OCI-LY7 (cell line): ENCODE measurements around the gene MRPS6. TPM values are rescaled to one million over a fixed set of nuclear protein-coding genes. Genes with fewer than 3 reads are reported as not detected.

Experiments used
- BruUV-seq: library from RNA; stranded (reverse); fragments of 400-500 nt; replicated peaks from 2 replicates; lab custom pipeline; 2021; lab: Mats Ljungman, UMichigan
- CTCF ChIA-PET: fragments of 300-600 bp; sonication (Branson Sonifier 250); formaldehyde crosslinking; loops from one replicate; lab custom pipeline; 2022; ENCODE audit warnings: antibody characterized with exemption; ENCODE audit not compliant: unreplicated experiment; lab: Charles Lee
- POLR2A ChIA-PET: fragments of 300-600 bp; sonication (Branson Sonifier 250); formaldehyde crosslinking; loops from one replicate; lab custom pipeline; 2022; ENCODE audit warnings: antibody characterized with exemption; lab: Charles Lee
- DNase-seq: peaks from one replicate; pipeline ENCODE4 v3.0.0-alpha.2; 2015; ENCODE audit warnings: low spot score
- H2AFZ ChIP-seq: fragments of 200-600 bp; sonication (generic), shearing (Covaris generic); 2 replicates; pipeline ENCODE4 v1.6.1; 2014; ENCODE audit warnings: mild to moderate bottlenecking, antibody characterized with exemption, low read length, moderate library complexity
- H3K27ac ChIP-seq: fragments of 200-600 bp; sonication (generic); 2 replicates; pipeline ENCODE4 v1.5.1; 2014; ENCODE audit warnings: mixed run types, low read depth, mild to moderate bottlenecking, moderate library complexity, low read length, inconsistent platforms; ENCODE audit not compliant: poor library complexity, severe bottlenecking
- H3K36me3 ChIP-seq: fragments of 200-600 bp; sonication (generic); 2 replicates; pipeline ENCODE4 v1.6.1; 2014; ENCODE audit warnings: mild to moderate bottlenecking, antibody characterized with exemption, low read length, moderate library complexity, mixed read lengths; ENCODE audit not compliant: insufficient read depth
- H3K4me1 ChIP-seq: fragments of 200-600 bp; sonication (generic); 2 replicates; pipeline ENCODE4 v1.5.1; 2014; ENCODE audit warnings: mild to moderate bottlenecking, low read length; ENCODE audit not compliant: insufficient read depth, poor library complexity, severe bottlenecking
- H3K4me2 ChIP-seq: fragments of 200-600 bp; sonication (generic); 2 replicates; pipeline ENCODE4 v1.6.1; 2014; ENCODE audit warnings: mild to moderate bottlenecking, low read length
- H3K4me3 ChIP-seq: fragments of 200-600 bp; sonication (generic); 2 replicates; pipeline ENCODE4 v1.5.1; 2014; ENCODE audit warnings: mild to moderate bottlenecking, low read depth, low read length; ENCODE audit not compliant: poor library complexity, severe bottlenecking
- H3K79me2 ChIP-seq: fragments of 200-600 bp; sonication (generic); 2 replicates; pipeline ENCODE4 v1.6.1; 2016; ENCODE audit warnings: low read depth, mild to moderate bottlenecking, low read length, moderate library complexity, mixed read lengths; ENCODE audit not compliant: insufficient read depth
- H3K9me2 ChIP-seq: fragments of 200-600 bp; sonication (generic); 2 replicates; pipeline ENCODE4 v1.6.1; 2016; ENCODE audit warnings: mild to moderate bottlenecking, low read length, mixed read lengths; ENCODE audit not compliant: insufficient read depth
- H3K9me3 ChIP-seq: fragments of 200-600 bp; sonication (generic); 2 replicates; pipeline ENCODE4 v1.6.1; 2014; ENCODE audit warnings: mild to moderate bottlenecking, mixed run types, low read length, mixed read lengths
- H4K20me1 ChIP-seq: fragments of 200-600 bp; sonication (generic); 2 replicates; pipeline ENCODE4 v1.6.1; 2014; ENCODE audit warnings: mild to moderate bottlenecking, antibody characterized with exemption, low read length, moderate library complexity, mixed read lengths; ENCODE audit not compliant: insufficient read depth
- CTCF ChIP-seq: fragments of 200-600 bp; sonication (generic); conservative IDR thresholded peaks from 2 replicates; pipeline ENCODE4 v1.5.1; 2014; ENCODE audit warnings: mild to moderate bottlenecking, antibody characterized with exemption, low read length, moderate library complexity, mixed read lengths
- EZH2phosphoT487 ChIP-seq: fragments of 200-600 bp; sonication (generic); IDR thresholded peaks from 2 replicates; pipeline ENCODE4 v1.6.1; 2018; ENCODE audit warnings: low read depth, borderline replicate concordance, mild to moderate bottlenecking, mixed run types, antibody characterized with exemption, low read length, moderate library complexity, mixed read lengths
- intact Hi-C: fragments of 100-400 bp; cut with micrococcal nuclease; formaldehyde crosslinking; loops from one replicate; pipeline ENCODE4 v1.10.0; 2022; ENCODE audit not compliant: unreplicated experiment
- total RNA-seq, 2 experiments: library from RNA; depleted of rRNA in 1 of 2; stranded (reverse); fragments of >200 nt in 1 of 2; shearing (Covaris generic) in 1 of 2; gene quantifications; 2 replicates each; pipeline ENCODE4 v1.2.3, GENCODE V29; 2014 to 2022

The MRPS6 gene
- total RNA-seq, 2 experiments from 2014 or later = 20.9 to 56.1 TPM

- ChIA-PET CTCF (no interaction called here), POLR2A (interaction anchor here (1.3 kb wide), 1 partner anchor 64 kb away, joined by 4 read pairs; no protein-coding TSS in a partner anchor)
- peaks cover 98% of the 10 kb centered on the region for H3K79me2 ChIP-seq
- peaks cover 11% of the 10 kb centered on the region for H4K20me1 ChIP-seq
- no peaks in the 10 kb centered on the region for H3K9me3 ChIP-seq
- no peak overlapping the region for H3K4me2 ChIP-seq
- BruUV-seq = no TSS peak
- no peaks in the 10 kb centered on the region for H3K9me2 ChIP-seq
- peaks cover 69% of the 10 kb centered on the region for H3K36me3 ChIP-seq
- H2AFZ ChIP-seq = no peak overlapping the region
- intact Hi-C loops = no loop called here
- no peak overlapping the region for H3K27ac ChIP-seq
- no peak overlapping the region for H3K4me3 ChIP-seq
- TF ChIP-seq CTCF (no peak), EZH2phosphoT487 (no peak)
- DNase-seq = no peak
- no peaks in the 10 kb centered on the region for H3K4me1 ChIP-seq
Observed at GRCh38 chr21:34086887-34087306, 13.5 kb downstream of the MRPS6 start.

GRCh38 chr21:34088752-34089151, 15.4 kb downstream of the MRPS6 start:
- Histone ChIP-seq H4K20me1 (peaks cover 11% of the 10 kb centered on the region), H3K9me2 (no peaks in the 10 kb centered on the region), H3K4me3 (no peak overlapping the region), H2AFZ (no peak overlapping the region), H3K27ac (no peak overlapping the region), H3K36me3 (peaks cover 64% of the 10 kb centered on the region), H3K9me3 (no peaks in the 10 kb centered on the region), H3K4me2 (no peak overlapping the region), H3K79me2 (peaks cover 97% of the 10 kb centered on the region), H3K4me1 (peaks cover 7% of the 10 kb centered on the region)
- DNase-seq = no peak
- ChIA-PET POLR2A (no interaction called here), CTCF (no interaction called here)
- BruUV-seq = no TSS peak
- intact Hi-C loops = no loop called here
- TF ChIP-seq EZH2phosphoT487 = no peak
- TF ChIP-seq CTCF = no peak

GRCh38 chr21:34091032-34091431, 17.7 kb downstream of the MRPS6 start:
- POLR2A ChIA-PET = interaction anchor here (0.6 to 1.6 kb wide), 3 partner anchors 9 to 522 kb away, joined by 3 to 5 read pairs (median 3); no protein-coding TSS in a partner anchor
- Histone ChIP-seq H4K20me1 (peaks cover 11% of the 10 kb centered on the region), H3K79me2 (peaks cover 89% of the 10 kb centered on the region), H3K9me2 (no peaks in the 10 kb centered on the region), H3K36me3 (peaks cover 63% of the 10 kb centered on the region), H3K4me2 (no peak overlapping the region), H3K4me1 (peaks cover 7% of the 10 kb centered on the region), H2AFZ (no peak overlapping the region), H3K9me3 (no peaks in the 10 kb centered on the region), H3K27ac (no peak overlapping the region), H3K4me3 (no peak overlapping the region)
- no TSS peak for BruUV-seq
- DNase-seq = no peak
- CTCF ChIA-PET = interaction anchor here (0.8 kb wide), 1 partner anchor 13 kb away, joined by 3 read pairs; no protein-coding TSS in a partner anchor
- TF ChIP-seq CTCF = no peak
- TF ChIP-seq EZH2phosphoT487 = no peak
- intact Hi-C loops = no loop called here
